ENCODE results near the gene CDKN1C.
A peak's percentile ranks its signal among the peaks of the same experiment; 100 is the strongest.

Gene CDKN1C

GRCh38 chr11:2930704-2931419 is 45.3 kb upstream of the CDKN1C start (continued):
- peak; percentile 28; the same call in 1 of the 2 replicates for TF ChIP-seq ZNF600 (tag by site-specific recombination; IDR thresholded peaks at IDR 0.05)
- no peak for TF ChIP-seq ZNF239 (tag by site-specific recombination; IDR thresholded peaks at IDR 0.05)
- no peak for TF ChIP-seq ZNF785 (tag by site-specific recombination; IDR thresholded peaks at IDR 0.05)
- TF ChIP-seq ZNF692 (tag by site-specific recombination; IDR thresholded peaks at IDR 0.05) = peak; percentile 25; the same call in 1 of the 2 replicates
- no peak for TF ChIP-seq ZBTB20 (tag by site-specific recombination; IDR thresholded peaks at IDR 0.05)
- no peak for TF ChIP-seq ZNF48 (tag by site-specific recombination; IDR thresholded peaks at IDR 0.05)
- TF ChIP-seq ZNF654 (tag by site-specific recombination; IDR thresholded peaks at IDR 0.05; ENCODE audit: low read depth) = peak; percentile 51
- TF ChIP-seq ZNF747 (tag by site-specific recombination; IDR thresholded peaks at IDR 0.05) = no peak
- TF ChIP-seq CTCF (tag by site-specific recombination; IDR thresholded peaks at IDR 0.05) = peak; percentile 78
- 0 out of 2 replicates have a peak, but pooled peaks have one; percentile 28 for TF ChIP-seq HIC1 (tag by site-specific recombination; IDR thresholded peaks at IDR 0.05)
- TF ChIP-seq ZNF621 (tag by site-specific recombination; IDR thresholded peaks at IDR 0.05) = no peak

GRCh38 chr11:2929950-2930703 is 44.6 kb upstream of the CDKN1C start:
- POLR2A ChIA-PET = interaction anchor here (0.6 to 2.3 kb wide), 20 partner anchors 10 to 397 kb away, joined by 3 to 22 read pairs (median 4); partner anchors contain the start of genes CDKN1C and NAP1L4
- Histone ChIP-seq H3K4me3 (ENCODE audit: low read depth, low read length) (peak overlapping the region; percentile 33), H3K9me3 (ENCODE audit: control insufficient read depth, insufficient read depth, low read depth, low read length) (no peaks in the 10 kb centered on the region), H3K36me3 (ENCODE audit: control insufficient read depth in 2 of 2, insufficient read depth in 1 of 2, low read length in 2 of 2) (no peaks in the 10 kb centered on the region), H3K27ac (ENCODE audit: extremely low read depth, low read depth, low read length) (no peak overlapping the region), H3K4me1 (ENCODE audit: control insufficient read depth, insufficient read depth, low read length) (no peaks in the 10 kb centered on the region)
- CTCF ChIA-PET = interaction anchor here (0.6 to 3.7 kb wide), 24 partner anchors 9 to 917 kb away, joined by 3 to 25 read pairs (median 4); no protein-coding TSS in a partner anchor
- TF ChIP-seq ZBTB48 (tag by site-specific recombination; IDR thresholded peaks at IDR 0.05) (peak; percentile 68), ZNF214 (tag by site-specific recombination; IDR thresholded peaks at IDR 0.05; ENCODE audit: borderline replicate concordance) (no peak), ZBTB11 (tag by site-specific recombination; conservative IDR thresholded peaks at IDR 0.05; ENCODE audit: low read depth) (no peak), PRDM4 (tag by site-specific recombination; IDR thresholded peaks at IDR 0.05) (no peak), BCL11B (tag by site-specific recombination; IDR thresholded peaks at IDR 0.05; ENCODE audit: low read depth) (no peak), ZNF184 (tag by site-specific recombination; IDR thresholded peaks at IDR 0.05) (no peak), ZBTB17 (tag by site-specific recombination; IDR thresholded peaks at IDR 0.05) (peak; percentile 82), ZFP3 (tag by site-specific recombination; IDR thresholded peaks at IDR 0.05; ENCODE audit: low read depth) (peak; percentile 57), PRDM1 (tag by site-specific recombination; IDR thresholded peaks at IDR 0.05) (0 out of 2 replicates have a peak, but pooled peaks have one; percentile 32), ELK4 (IDR thresholded peaks at IDR 0.05; ENCODE audit: borderline replicate concordance, low read depth, low read length) (no peak), ZNF677 (tag by site-specific recombination; IDR thresholded peaks at IDR 0.05) (no peak)
